Measurements from ENCODE around the gene DLGAP1. TPM values are rescaled to one million over a fixed set of nuclear protein-coding genes. Genes with fewer than 3 reads are reported as not detected.

The DLGAP1 gene
- total RNA-seq, 3 donors from 2014 or later (not counting 1 experiment from before 2014, with no cell fraction given): not detected

GRCh38 chr18:4230450-4231168, 224.5 kb downstream of the DLGAP1 start:
- H3K4me1 Mint-ChIP-seq: no peaks in the 10 kb centered on the region
- Histone ChIP-seq H3K27me3 (ENCODE audit: control insufficient read depth, insufficient read depth, low read length) (no peaks in the 10 kb centered on the region), H3K36me3 (ENCODE audit: control insufficient read depth, insufficient read depth, low read length) (no peaks in the 10 kb centered on the region), H3K27ac (ENCODE audit: low read length) (no peak overlapping the region), H3K4me3 (ENCODE audit: low read length) (no peak overlapping the region), H3K4me1 (ENCODE audit: control insufficient read depth, insufficient read depth, low read length) (no peaks in the 10 kb centered on the region), H3K9me3 (ENCODE audit: control insufficient read depth, insufficient read depth, low read length) (no peaks in the 10 kb centered on the region)
- H3K36me3 Mint-ChIP-seq: peaks cover 10% of the 10 kb centered on the region
- WGBS (ENCODE audit: insufficient coverage): 86% methylated on average over 2 of the region's 3 CpGs
- H3K27ac Mint-ChIP-seq: no peak overlapping the region
- DNase-seq (no peak), ATAC-seq (no peak)
- no peak overlapping the region for H3K4me3 Mint-ChIP-seq
- no peaks in the 10 kb centered on the region for H3K27me3 Mint-ChIP-seq (ENCODE audit: low read depth in 2 of 2)
- no peak for TF ChIP-seq CTCF (IDR thresholded peaks at IDR 0.05)
- peaks cover 9 to 20% of the 10 kb centered on the region in 2 donors for H3K9me3 Mint-ChIP-seq
- intact Hi-C loops (cut with micrococcal nuclease): no loop called here

GRCh38 chr18:4224031-4224704, 230.9 kb downstream of the DLGAP1 start:
- Histone ChIP-seq H3K27ac (ENCODE audit: low read length) (no peak overlapping the region), H3K4me1 (ENCODE audit: control insufficient read depth, insufficient read depth, low read length) (no peaks in the 10 kb centered on the region), H3K9me3 (ENCODE audit: control insufficient read depth, insufficient read depth, low read length) (peaks cover 5% of the 10 kb centered on the region), H3K4me3 (ENCODE audit: low read length) (no peak overlapping the region), H3K27me3 (ENCODE audit: control insufficient read depth, insufficient read depth, low read length) (no peaks in the 10 kb centered on the region), H3K36me3 (ENCODE audit: control insufficient read depth, insufficient read depth, low read length) (no peaks in the 10 kb centered on the region)
- no peak overlapping the region for H3K27ac Mint-ChIP-seq
- ATAC-seq (no peak), DNase-seq (no peak)
- H3K27me3 Mint-ChIP-seq (ENCODE audit: low read depth in 2 of 2): no peaks in the 10 kb centered on the region
- H3K9me3 Mint-ChIP-seq: peaks cover 18 to 28% of the 10 kb centered on the region in 2 donors
- peaks cover 4% of the 10 kb centered on the region for H3K36me3 Mint-ChIP-seq
- TF ChIP-seq CTCF (IDR thresholded peaks at IDR 0.05): no peak
- no peaks in the 10 kb centered on the region for H3K4me1 Mint-ChIP-seq
- no peak overlapping the region for H3K4me3 Mint-ChIP-seq
- intact Hi-C loops (cut with micrococcal nuclease): no loop called here
- 71% methylated on average over 4 of the region's 4 CpGs for WGBS (ENCODE audit: insufficient coverage)

GRCh38 chr18:4211111-4211837, 243.8 kb downstream of the DLGAP1 start:
- no peaks in the 10 kb centered on the region for H3K36me3 ChIP-seq (ENCODE audit: control insufficient read depth, insufficient read depth, low read length)
- Mint-ChIP-seq H3K27ac (no peak overlapping the region), H3K4me1 (no peaks in the 10 kb centered on the region), H3K27me3 (ENCODE audit: low read depth in 2 of 2) (no peaks in the 10 kb centered on the region), H3K4me3 (no peak overlapping the region), H3K36me3 (no peaks in the 10 kb centered on the region), H3K9me3 (peaks cover 16 to 17% of the 10 kb centered on the region in 2 donors)
- DNase-seq (no peak), ATAC-seq (no peak)
- intact Hi-C loops (cut with micrococcal nuclease): no loop called here
- no peaks in the 10 kb centered on the region for H3K9me3 ChIP-seq (ENCODE audit: control insufficient read depth, insufficient read depth, low read length)
- no peaks in the 10 kb centered on the region for H3K27me3 ChIP-seq (ENCODE audit: control insufficient read depth, insufficient read depth, low read length)
- H3K4me3 ChIP-seq (ENCODE audit: low read length): no peak overlapping the region
- WGBS (ENCODE audit: insufficient coverage): 86% methylated on average over 4 of the region's 5 CpGs
- TF ChIP-seq CTCF (IDR thresholded peaks at IDR 0.05): no peak
- H3K27ac ChIP-seq (ENCODE audit: low read length): no peak overlapping the region
- no peaks in the 10 kb centered on the region for H3K4me1 ChIP-seq (ENCODE audit: control insufficient read depth, insufficient read depth, low read length)
